GM23248 (cell line): ENCODE measurements around the gene CCDC34.

Experiments
- EZH2 ChIP-seq: fragments of 200-600 bp; sonication (generic); IDR thresholded peaks from 2 replicates; pipeline ENCODE4 v1.6.1; 2018; ENCODE audit warnings: antibody characterized with exemption, mild to moderate bottlenecking; ENCODE audit not compliant: insufficient read depth, poor library complexity, severe bottlenecking
- EZH2phosphoT487 ChIP-seq: fragments of 200-600 bp; sonication (generic); IDR thresholded peaks from 2 replicates; pipeline ENCODE4 v1.6.1; 2018; ENCODE audit warnings: antibody characterized with exemption, moderate library complexity, mild to moderate bottlenecking, low read depth; ENCODE audit not compliant: insufficient read depth

- TF ChIP-seq EZH2 (no peak), EZH2phosphoT487 (no peak)
Observed at GRCh38 chr11:27384227-27384626, 21.2 kb upstream of the CCDC34 start.
